Activated T-helper 1 cell treated with Interleukin-2 at 50 U/mL for 16 hours (primary cell): ENCODE measurements around the gene IGFBP1.

ENCODE experiments used
- DNase-seq: peaks from one replicate; pipeline ENCODE4 v3.0.0-alpha.2; 2020; ENCODE audit warnings: low read depth

IGFBP1 gene

GRCh38 chr7:45881280-45881758 is 7.0 kb upstream of the IGFBP1 start:
- DNase-seq, result no peak

DNA sequence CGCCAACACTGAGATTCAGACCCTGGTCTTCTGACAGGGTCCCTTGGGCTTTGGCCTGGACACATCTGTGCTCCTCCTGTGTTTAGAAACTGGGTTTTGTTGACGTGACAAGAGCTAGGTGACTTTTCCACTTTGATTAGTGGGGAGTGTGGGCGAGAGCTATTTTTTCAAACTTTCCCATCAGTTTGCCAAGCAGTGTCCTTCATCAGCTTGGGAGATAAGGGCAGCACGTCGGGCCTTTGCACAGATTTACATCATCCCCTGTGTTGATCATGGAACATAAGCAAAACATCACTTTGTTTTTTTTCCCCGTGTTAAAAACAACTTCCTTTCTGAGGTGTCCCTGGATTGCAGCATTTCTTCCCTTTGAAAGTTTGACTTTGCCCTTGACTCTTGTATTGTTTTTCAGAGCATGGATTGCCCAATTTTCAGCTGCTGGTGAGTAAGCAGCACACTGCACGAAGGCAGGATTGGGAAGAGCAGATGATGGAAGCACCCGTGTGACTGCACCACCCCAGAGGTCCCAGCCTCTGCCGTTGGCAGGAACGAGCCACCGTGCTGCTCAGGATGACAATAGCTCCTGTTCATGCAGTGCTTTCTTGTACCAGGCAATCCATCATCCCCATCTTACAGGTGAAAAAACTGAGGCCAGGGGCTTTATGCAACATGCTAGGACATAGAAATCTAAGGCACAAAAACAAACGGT is 6.4 kb upstream of the IGFBP1 start:
- no peak for DNase-seq

- DNase-seq, result no peak
Measured at GRCh38 chr7:45882465-45882810, 5.8 kb upstream of the IGFBP1 start.

DNA sequence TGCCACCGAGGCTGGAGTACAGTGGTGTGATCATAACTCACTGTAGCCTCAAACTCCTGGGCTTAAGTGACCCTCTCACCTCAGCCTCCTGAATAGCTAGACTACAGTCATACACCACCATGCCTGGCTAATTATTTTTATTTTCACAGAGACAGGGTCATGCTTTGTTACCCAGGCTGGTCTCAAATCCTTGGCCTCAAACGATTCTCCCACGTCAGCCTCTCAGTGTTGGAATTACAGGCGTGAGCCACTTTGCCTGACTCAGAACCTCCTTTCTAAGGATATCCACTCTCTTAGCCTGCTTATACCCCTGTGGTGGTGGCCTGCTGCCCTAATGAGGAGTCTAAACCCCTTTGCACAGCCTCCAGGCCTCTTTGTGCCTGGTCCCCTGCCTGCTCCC is 4.2 kb upstream of the IGFBP1 start:
- no peak for DNase-seq

- DNase-seq, result no peak
Measured at GRCh38 chr7:45885264-45885882, 2.9 kb upstream of the IGFBP1 start.

DNA sequence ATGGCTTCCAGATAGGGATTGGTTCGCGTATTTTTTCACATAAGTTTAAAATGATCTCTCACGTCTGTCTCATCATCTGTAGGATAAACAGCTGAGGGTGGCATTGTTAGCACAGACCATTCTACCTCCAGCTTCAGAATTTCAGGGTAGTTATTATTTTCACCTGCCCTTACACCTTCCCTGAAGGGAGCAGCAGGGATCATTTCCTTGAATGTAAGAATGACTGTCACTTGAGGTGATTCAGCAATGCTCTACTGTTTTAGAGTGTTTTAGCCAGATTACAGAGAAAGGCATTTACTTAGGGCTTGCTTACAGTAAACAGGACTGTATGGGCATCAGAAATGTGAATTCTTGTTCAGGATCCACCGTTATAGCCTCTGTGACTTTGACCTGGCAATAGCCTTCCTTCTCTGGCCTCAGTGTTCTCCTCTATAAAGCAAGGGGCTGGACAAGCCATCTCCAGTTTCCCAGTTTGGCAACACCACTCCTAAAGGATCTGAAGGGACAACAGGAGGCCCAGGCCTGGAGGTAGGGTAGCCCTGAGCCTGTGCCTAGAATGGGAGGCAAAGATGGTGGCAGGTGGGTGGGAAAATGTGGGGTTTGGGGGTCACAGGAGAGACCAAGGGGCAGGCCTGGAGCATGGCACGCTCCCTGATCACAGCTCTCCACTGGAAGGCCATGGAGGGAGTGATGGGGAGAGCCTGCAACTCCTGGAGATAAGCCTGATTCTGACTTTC is 1.2 kb upstream of the IGFBP1 start:
- DNase-seq, result no peak

DNA sequence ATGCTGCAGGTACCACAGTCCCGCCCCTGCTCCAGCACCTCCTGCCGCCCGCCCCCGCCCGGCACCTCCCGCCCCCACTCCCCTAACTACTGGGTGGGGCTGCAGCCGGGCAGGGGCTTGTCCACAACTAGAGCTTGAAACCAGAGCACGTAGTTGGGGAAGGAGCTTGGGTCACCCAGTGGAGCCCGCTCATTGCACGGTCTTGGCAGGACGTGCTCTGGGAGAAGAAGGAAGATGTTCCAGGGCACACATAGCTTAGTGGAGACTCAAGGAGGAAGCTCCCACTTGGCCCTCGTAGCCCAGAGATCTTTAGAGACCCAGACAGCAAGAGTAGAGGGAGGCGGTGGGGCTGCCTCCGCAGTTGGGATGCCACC is 692 bp downstream of the IGFBP1 start:
- no peak for DNase-seq

DNA sequence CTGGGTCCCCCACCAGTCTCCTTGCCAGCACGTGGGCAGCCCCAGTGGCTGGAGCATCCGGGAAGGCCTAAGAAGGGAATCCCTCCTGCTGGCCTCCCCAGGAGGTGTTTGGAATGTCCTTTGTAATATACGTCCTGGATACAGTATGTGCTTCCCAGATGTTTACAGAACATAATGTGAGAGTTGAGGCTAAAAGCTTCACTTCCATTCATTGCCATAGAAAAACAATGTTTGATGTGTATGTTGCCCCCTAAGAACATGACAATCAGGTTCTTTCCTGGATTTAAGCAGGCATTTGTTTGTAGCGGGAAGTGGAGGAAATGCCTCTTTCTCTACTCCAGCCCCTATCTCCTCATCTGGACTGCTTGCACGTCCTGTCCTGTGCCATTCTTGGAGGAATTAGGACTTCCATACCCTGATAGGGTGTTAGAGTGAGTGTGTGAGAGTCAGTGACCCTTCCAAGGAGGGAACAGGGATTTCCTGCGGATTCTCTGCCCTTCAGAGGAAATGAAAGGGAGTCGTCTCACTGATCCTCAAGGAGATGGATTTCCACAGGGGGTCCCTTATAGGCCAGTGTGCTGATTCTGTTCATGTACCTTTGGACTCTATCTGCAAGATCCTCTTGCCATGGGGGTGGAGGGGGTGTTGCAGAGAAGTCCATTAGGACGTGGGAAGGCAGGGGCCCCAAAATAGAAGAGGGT is 1.2 kb downstream of the IGFBP1 start:
- DNase-seq, result no peak

DNA sequence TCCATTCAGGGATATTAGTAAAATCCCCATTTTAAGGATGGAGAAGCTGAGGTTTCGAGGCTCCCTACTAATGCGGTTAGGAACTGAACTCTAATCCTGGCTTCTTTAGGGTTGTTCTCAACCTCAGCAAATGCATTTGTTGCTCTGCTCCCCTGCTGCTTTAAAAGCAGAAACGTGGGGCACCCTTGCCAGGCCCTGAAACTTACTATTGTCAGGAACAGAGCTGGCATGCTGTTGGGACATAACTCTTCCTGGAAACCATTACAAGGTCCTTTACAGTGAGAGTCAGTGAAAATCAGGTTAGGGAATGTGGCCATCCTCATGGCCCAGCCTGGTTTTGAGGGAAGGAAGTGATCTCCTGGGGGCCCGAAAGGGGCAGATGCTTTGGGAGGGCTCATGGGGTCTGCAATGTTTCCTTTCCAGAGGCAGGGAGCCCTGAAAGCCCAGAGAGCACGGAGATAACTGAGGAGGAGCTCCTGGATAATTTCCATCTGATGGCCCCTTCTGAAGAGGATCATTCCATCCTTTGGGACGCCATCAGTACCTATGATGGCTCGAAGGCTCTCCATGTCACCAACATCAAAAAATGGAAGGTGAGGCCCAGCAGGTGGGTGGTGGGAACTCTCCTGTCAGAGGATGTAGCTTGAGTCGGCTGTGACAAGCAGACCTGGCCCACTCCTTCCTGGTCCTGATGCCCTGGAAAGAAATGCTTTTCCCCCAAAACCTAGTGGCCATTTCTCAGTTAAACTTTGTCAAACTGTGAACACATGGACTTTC is 2.0 kb downstream of the IGFBP1 start:
- no peak for DNase-seq

DNA sequence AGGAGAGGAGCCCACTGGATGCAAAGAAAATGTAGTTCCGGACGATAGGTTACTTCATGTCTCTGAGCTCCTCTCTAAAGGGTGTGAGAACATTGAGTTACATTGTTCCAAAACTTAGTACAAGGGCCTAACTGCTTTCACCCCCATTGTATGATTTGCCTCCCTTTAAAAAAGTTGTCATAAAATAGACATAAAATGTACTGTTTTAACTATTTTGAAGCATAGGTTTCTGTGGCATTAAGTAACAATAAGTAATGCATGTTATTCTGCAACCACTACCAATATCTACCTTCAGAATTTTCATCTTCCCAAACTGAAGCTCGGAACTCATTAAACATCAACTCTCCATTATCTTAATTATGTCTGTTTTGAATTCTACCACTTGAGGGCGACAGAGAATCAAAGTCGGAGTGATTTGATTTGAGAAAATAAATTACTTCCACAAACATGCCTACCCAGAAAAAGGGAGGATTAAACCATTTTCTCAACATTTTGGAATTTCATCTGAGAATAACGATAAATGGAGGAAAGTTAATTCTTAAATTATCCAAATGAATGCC is 2.7 kb downstream of the IGFBP1 start:
- DNase-seq, result no peak

DNA sequence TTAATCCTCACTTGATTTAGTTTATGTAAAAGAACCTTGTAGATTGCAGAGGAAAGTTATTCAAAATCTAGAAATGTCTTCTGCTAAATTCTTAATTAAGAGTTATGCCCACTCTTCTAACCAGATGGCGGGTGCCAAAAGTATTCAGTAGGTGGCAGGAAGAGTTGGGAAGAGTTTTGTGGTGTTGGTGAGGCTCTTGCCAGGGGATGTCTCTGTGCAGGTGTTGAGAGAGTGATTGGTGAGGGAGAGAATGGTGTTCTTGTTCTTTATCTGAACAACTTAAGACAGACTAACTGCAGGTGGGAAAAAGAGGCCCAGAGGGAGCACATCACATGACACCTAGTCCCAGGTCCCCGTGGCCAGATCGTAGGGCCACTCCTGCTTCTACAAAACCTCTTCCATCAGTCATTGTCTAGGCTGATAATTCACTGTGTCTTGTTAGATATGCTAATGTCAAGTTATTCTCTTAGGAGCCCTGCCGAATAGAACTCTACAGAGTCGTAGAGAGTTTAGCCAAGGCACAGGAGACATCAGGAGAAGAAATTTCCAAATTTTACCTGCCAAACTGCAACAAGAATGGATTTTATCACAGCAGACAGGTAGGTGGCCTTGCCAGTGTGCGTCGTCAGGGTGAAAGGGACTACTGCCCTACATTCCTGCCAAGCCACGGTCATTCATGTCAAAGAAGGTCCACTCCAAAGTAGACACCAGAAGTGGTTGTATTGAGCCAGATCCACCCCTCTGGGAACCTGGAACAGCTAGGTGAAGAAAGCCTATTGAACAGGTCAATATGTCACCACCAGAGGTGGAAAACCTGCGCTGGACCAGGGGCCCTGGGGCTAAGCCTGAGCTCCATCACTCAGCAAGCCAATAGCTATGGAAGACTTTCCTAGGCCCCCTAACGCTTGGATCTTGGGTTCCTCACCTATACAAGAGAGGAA is 3.4 kb downstream of the IGFBP1 start:
- DNase-seq, result no peak

- no peak for DNase-seq
Measured at GRCh38 chr7:45892407-45893035, 4.2 kb downstream of the IGFBP1 start.

DNA sequence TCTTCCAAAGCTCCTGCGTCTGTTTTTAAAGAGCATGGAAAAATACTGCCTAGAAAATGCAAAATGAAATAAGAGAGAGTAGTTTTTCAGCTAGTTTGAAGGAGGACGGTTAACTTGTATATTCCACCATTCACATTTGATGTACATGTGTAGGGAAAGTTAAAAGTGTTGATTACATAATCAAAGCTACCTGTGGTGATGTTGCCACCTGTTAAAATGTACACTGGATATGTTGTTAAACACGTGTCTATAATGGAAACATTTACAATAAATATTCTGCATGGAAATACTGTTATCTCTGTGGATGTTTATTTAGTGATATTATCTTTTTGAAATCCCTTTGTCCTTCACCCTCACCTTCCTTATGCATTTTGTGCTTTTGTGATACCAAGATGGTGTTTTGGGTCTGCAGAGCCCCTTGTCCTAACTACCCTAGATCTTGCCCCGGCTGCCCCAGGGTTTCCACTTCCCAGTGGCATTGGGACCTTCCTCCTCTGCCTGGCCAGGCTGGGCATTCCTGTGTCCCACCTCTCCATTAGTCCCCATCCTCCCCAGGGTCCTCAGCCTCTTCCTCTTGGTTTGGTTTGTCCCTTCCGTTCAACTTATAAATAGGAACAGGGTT is 5.2 kb downstream of the IGFBP1 start:
- DNase-seq, result no peak

DNA sequence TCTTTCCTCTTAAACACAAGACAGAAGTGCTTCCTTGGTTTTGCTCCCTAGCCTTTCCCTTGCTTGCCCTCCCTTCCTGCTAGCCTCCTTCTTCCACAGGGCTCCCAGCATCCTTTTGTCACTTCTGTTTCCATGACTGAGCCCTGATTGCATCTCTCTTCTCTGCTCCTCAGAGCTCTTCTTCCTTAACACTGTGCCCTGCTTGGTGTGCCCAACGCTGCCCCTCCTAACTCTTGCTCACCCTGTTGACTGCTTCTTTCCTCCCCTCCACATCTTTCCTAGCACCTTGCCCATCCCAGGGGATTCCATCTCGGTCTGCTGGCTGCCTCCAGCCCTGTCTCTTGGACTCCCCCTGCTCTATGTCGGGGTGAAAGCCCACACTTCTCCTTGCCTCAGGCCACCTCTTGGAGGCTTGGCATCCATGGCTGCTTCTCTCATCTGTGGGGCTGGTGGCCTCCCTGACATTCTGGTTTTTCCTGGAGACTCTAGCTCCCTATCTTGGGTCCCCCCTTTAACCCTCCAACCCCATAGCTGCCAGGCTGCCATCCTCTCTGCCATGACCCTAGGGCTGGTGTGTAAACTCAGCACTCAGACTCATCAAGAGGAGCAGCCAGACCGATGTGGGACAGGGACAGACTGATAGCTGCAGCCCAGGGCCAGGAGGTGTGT is 5.8 kb downstream of the IGFBP1 start:
- DNase-seq, result no peak

DNA sequence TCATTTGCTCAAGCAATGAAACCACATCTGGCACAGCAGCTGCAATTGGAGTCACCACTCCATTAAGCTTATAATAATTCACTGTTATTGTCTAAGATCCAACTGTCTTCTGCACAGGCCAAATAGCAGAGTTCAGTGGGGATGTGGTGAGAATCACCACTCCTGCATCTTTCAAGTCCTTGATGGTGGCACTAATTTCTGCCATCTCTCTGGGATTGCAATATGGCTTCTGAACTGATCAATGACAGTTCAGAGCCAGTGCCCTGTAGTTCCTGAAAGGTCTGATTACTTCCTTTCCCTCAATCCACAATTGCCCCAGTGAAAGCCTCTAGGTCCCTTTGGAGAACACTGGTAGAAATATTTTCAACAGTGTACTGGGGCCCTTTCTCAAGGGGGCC is 6.4 kb downstream of the IGFBP1 start:
- no peak for DNase-seq

DNA sequence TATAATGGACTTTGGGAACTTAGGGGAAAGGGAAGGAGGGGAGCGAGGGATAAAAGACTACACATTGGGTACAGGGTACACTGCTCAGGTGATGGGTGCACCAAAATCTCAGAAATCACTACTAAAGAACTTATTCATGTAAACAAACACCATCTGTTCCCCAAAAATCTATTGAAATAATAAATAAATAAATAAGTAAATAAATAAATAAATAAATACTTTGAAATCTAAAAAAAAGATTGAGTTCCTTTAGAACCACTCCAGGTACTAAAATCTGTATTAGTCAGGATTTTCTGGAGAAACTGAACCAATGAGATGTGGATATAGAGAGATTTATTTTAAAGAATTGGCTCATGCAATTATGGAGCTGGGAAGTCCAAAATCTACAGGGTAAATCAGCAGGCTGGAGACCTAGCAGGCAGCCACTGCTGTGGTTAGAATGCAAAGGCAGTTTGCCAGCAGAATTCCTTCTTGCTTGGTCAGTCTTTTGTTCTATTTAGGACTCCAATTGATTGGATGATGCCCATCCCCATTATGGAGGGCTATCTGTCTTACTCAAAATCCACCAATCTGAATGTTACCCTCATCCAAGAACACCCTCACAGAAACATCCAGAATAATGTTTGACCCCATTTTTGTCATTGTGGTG is 8.9 kb downstream of the IGFBP1 start:
- DNase-seq, result no peak

DNA sequence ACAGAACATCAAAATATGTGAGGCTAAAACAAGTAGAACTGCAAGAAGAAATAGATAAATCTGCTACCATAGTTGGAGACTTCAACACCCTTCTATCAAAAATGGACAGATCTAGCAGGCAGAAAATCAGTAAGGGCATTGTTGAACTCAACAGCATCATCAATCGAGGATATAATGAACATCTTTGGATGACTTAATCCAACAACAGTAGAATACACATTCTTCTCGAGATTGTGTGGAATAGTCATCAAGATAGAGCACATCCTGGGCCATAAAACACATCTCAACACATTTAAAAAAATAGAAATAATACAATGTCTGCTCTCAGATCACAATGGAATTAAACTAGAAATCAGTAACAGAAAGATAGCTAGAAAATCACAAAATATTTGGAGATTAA is 9.9 kb downstream of the IGFBP1 start:
- no peak for DNase-seq

- no peak for DNase-seq
Measured at GRCh38 chr7:45901566-45901965, 13.3 kb downstream of the IGFBP1 start.

DNA sequence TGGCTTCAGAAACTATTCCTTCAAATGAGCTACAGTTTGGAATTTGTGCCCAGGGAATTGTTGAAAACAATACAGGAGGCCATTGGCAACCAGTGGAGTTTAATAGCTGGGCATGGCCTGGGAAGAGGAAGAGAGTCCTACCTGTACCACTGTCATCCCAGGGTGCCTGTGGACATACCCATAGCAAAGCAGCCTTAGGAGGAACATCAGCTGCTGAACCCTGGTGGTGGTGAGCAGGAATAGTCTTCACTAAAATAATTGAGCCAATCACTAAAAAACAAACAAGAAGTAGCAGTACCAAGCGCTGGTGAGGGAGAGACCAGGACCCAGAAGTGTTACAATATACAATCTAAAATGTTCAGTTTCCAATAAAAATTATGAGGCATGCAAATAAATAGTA is 14.5 kb downstream of the IGFBP1 start:
- no peak for DNase-seq
